CD4-positive, alpha-beta memory T cell (primary cell): Measurements from ENCODE around the gene ABCG4. TPM values are rescaled to one million over a fixed set of nuclear protein-coding genes. Genes with fewer than 3 reads are reported as not detected.

Experiments used
- CTCF ChIA-PET: fragments of 350-600 bp; sonication (Branson Sonifier 250); formaldehyde crosslinking; loops from one replicate; lab custom pipeline; 2021; ENCODE audit warnings: inconsistent platforms; ENCODE audit not compliant: partially characterized antibody; lab: Charles Lee
- POLR2A ChIA-PET: fragments of 350-600 bp; sonication (Branson Sonifier 250); formaldehyde crosslinking; loops from one replicate; lab custom pipeline; 2021; ENCODE audit not compliant: partially characterized antibody; lab: Charles Lee
- DNase-seq, 5 donors: peaks; one replicate each; pipeline versions ENCODE4 v3.0.0 to v3.0.0-alpha.2; 2020 to 2022; ENCODE audit warnings: mixed read lengths in 1 of 5
- H3K27ac ChIP-seq: one replicate; pipeline ENCODE4 v1.7.0; 2013; ENCODE audit warnings: low read depth, low read length
- H3K27me3 ChIP-seq: 2 replicates; pipeline ENCODE4 v1.7.0; 2013; ENCODE audit warnings: mild to moderate bottlenecking, low read length, moderate library complexity; ENCODE audit not compliant: insufficient read depth
- H3K36me3 ChIP-seq: 2 replicates; pipeline ENCODE4 v1.7.0; 2013; ENCODE audit warnings: mild to moderate bottlenecking, low read length, moderate library complexity; ENCODE audit not compliant: insufficient read depth
- H3K4me1 ChIP-seq: 2 replicates; pipeline ENCODE4 v1.7.0; 2013; ENCODE audit warnings: mild to moderate bottlenecking, low read length, moderate library complexity; ENCODE audit not compliant: insufficient read depth
- H3K4me3 ChIP-seq, 2 donors: one replicate each; pipeline ENCODE4 v1.7.0; 2013; ENCODE audit warnings: low read length in 2 of 2, mild to moderate bottlenecking in 1 of 2
- H3K9me3 ChIP-seq, 2 donors: one replicate each; pipeline ENCODE4 v1.7.0; 2013; ENCODE audit warnings: low read length in 2 of 2, control low read depth in 1 of 2; ENCODE audit not compliant: control insufficient read depth in 1 of 2
- H3K27ac Mint-ChIP-seq, 7 donors: one replicate each; pipeline ENCODE4 v1.8.0; 2020 to 2021; ENCODE audit warnings: mixed read lengths in 7 of 7, mild to moderate bottlenecking in 6 of 7, inconsistent platforms in 3 of 7, moderate library complexity in 3 of 7
- H3K27me3 Mint-ChIP-seq, 2 donors: one replicate each; pipeline ENCODE4 v1.8.0; 2020 to 2021; ENCODE audit warnings: mixed read lengths in 2 of 2
- H3K36me3 Mint-ChIP-seq, 2 donors: one replicate each; pipeline ENCODE4 v1.8.0; 2020 to 2021; ENCODE audit warnings: mixed read lengths in 2 of 2, inconsistent platforms in 1 of 2, mild to moderate bottlenecking in 1 of 2
- H3K4me1 Mint-ChIP-seq, 4 donors: one replicate each; pipeline ENCODE4 v1.8.0; 2020 to 2021; ENCODE audit warnings: mixed read lengths in 4 of 4, mild to moderate bottlenecking in 1 of 4
- H3K4me3 Mint-ChIP-seq, 8 donors: one replicate each; pipeline ENCODE4 v1.8.0; 2020 to 2021; ENCODE audit warnings: mixed read lengths in 8 of 8, mild to moderate bottlenecking in 7 of 8, moderate library complexity in 6 of 8, inconsistent platforms in 3 of 8
- H3K9me3 Mint-ChIP-seq, 8 donors: one replicate each; pipeline ENCODE4 v1.8.0; 2020 to 2021; ENCODE audit warnings: mixed read lengths in 8 of 8, mild to moderate bottlenecking in 5 of 8, inconsistent platforms in 3 of 8, moderate library complexity in 1 of 8
- intact Hi-C: fragments of 100-400 bp; cut with micrococcal nuclease; formaldehyde crosslinking; loops from one replicate; pipeline ENCODE4 v1.15.1; 2023
- polyA plus RNA-seq, 2 donors: library from polyadenylated mRNA; unstranded; fragments of 300-500 nt; fragmentation: Illumina TruSeq; gene quantifications; one replicate each; pipeline ENCODE4 v1.2.3, GENCODE V29; 2021
- total RNA-seq, 2 experiments: library from RNA; stranded (reverse); gene quantifications; one replicate each; pipeline ENCODE4 v1.2.3, GENCODE V29; 2021

The ABCG4 gene
- total and polyA plus RNA-seq, 4 experiments from 2014 or later = 0.09 TPM; not detected in 3

DNA sequence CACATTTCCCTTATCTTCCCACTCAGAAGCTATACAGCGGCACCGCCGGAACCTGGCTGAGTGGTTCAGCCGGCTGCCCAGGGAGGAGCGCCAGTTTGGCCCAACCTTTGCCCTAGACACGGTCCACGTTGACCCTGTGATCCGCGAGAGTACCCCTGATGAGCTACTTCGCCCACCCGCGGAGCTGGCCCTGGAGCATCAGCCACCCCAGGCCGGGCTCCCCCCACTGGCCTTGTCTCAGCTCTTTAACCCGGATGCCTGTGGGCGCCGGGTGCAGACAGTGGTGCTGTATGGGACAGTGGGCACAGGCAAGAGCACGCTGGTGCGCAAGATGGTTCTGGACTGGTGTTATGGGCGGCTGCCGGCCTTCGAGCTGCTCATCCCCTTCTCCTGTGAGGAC, 24.6 kb downstream of the ABCG4 start:
- Mint-ChIP-seq H3K9me3 (no peaks in the 10 kb centered on the region), H3K27ac (no peak overlapping the region), H3K36me3 (peaks cover 10 to 14% of the 10 kb centered on the region in 2 donors), H3K4me1 (peaks cover 5 to 19% (median 9%) of the 10 kb centered on the region in 4 donors), H3K27me3 (no peaks in the 10 kb centered on the region), H3K4me3 (no peak overlapping the region)
- POLR2A ChIA-PET = interaction anchor here (1.4 kb wide), 1 partner anchor 78 kb away, joined by 3 read pairs; a partner anchor contains a TSS
- Histone ChIP-seq H3K9me3 (no peaks in the 10 kb centered on the region), H3K27me3 (no peaks in the 10 kb centered on the region), H3K4me1 (peaks cover 15% of the 10 kb centered on the region), H3K36me3 (peaks cover 7% of the 10 kb centered on the region), H3K4me3 (no peak overlapping the region), H3K27ac (no peak overlapping the region)
- DNase-seq = no peak
- CTCF ChIA-PET = interaction anchor here (2.4 kb wide), 1 partner anchor 22 kb away, joined by 8 read pairs; no protein-coding TSS in a partner anchor
- intact Hi-C loops = no loop called here

DNA sequence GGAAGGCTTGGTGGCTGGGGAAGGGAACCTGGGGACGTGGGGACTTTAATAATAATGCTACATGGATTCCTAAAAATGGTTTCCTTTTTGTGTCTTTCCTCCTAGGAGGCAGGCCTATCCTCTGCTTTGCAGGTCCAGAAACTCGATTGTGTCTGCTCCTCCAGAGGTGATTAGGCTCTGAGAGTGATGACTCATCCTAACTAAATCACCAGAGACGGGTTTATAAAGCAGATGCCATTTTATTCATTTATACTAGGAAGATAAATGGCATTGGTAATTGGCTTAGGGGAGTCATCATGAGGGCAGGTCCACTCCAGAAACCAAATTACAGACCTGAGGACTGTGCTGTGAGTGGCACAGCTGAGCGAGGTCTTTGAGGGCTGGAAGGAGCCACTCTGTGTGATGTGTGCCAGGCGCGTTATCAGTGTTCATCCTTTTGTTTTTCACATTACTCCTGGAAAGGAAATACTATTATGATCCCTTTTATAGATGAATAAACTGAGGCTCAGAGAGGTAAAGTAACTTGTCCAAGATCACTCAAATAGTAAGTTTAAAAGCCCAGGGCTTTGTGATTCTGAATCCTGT, 26.7 kb downstream of the ABCG4 start:
- no peak overlapping the region for H3K4me3 Mint-ChIP-seq
- Histone ChIP-seq H3K27me3 (no peaks in the 10 kb centered on the region), H3K9me3 (no peaks in the 10 kb centered on the region), H3K4me1 (peaks cover 11% of the 10 kb centered on the region), H3K36me3 (peaks cover 7% of the 10 kb centered on the region), H3K27ac (no peak overlapping the region), H3K4me3 (no peak overlapping the region)
- peaks cover 3 to 15% (median 4%) of the 10 kb centered on the region in 4 donors for H3K4me1 Mint-ChIP-seq
- peaks cover 15 to 19% of the 10 kb centered on the region in 2 donors for H3K36me3 Mint-ChIP-seq
- H3K27me3 Mint-ChIP-seq = no peaks in the 10 kb centered on the region
- no peak overlapping the region for H3K27ac Mint-ChIP-seq
- peaks cover 0 to under 1% (median 0%) of the 10 kb centered on the region in 8 donors for H3K9me3 Mint-ChIP-seq
- ChIA-PET POLR2A (no interaction called here), CTCF (interaction anchor here (1.0 to 1.2 kb wide), 2 partner anchors 11 to 21 kb away, joined by 3 read pairs; no protein-coding TSS in a partner anchor)
- DNase-seq = no peak
- intact Hi-C loops = no loop called here

DNA sequence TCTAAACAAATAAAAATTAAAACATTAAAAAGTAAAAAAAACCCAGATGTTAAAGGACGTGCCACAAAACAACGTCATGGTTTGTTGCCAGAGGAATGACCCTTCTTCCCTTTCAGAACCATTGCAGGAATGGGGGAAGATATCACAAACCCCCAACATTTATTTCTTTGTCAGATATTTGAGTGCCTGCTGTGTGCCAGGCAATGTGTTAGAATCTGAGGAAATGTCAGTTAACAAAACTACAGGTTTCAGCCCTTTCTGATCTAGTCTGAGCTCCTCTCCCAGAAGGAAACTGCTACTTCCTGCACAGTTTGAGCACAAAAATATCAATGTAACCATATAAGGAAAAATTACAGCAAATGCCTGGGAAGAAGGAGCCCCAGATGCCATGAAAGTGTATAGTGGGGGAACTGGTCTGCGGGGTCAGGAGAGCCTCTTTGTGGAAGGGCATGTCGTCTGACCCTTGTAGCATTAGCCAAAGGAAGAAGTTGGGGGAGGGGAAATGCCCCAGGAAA, 29.4 kb downstream of the ABCG4 start:
- ChIA-PET POLR2A (interaction anchor here (1.4 kb wide), 1 partner anchor 9 kb away, joined by 6 read pairs; the partner anchor contains the start of gene NLRX1), CTCF (interaction anchor here (0.9 to 3.9 kb wide), 4 partner anchors 9 to 145 kb away, joined by 3 to 15 read pairs (median 4); partner anchors contain the start of genes CBL and NLRX1)
- no peak overlapping the region for H3K4me3 Mint-ChIP-seq
- no peaks in the 10 kb centered on the region for H3K27me3 Mint-ChIP-seq
- peaks cover 11 to 19% of the 10 kb centered on the region in 2 donors for H3K36me3 Mint-ChIP-seq
- H3K27me3 ChIP-seq = no peaks in the 10 kb centered on the region
- peaks cover 0 to 2% (median 0%) of the 10 kb centered on the region in 8 donors for H3K9me3 Mint-ChIP-seq
- H3K4me1 Mint-ChIP-seq = peaks cover 3 to 15% (median 4%) of the 10 kb centered on the region in 4 donors
- no peak for DNase-seq
- H3K9me3 ChIP-seq = no peaks in the 10 kb centered on the region
- no peak overlapping the region for H3K4me3 ChIP-seq
- no peak overlapping the region for H3K27ac ChIP-seq
- intact Hi-C loops = no loop called here
- peaks cover 11% of the 10 kb centered on the region for H3K4me1 ChIP-seq
- H3K27ac Mint-ChIP-seq = peak overlapping the region in 2 of 7 donors; percentile 24 to 35
- peaks cover 7% of the 10 kb centered on the region for H3K36me3 ChIP-seq

DNA sequence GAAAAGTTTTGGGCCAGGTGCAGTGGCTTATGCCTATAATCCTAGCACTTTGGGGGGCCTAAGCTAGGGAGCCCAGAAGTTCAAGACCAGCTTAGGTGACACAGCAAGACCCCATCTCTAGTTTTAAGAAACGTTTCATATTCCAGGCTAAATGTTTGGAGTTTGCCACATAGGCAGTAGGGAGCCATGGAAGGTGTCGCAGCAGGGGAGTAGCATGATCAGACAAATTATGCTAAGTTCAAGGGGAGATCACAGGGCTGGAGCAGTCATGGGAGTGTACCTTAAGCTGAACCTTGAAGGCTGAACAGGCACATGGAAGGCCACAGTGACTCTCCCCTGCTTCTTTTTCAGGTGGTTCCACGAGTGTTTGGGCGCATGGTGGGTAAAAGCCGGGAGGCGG, 30.5 kb downstream of the ABCG4 start:
- no peak overlapping the region for H3K4me3 ChIP-seq
- intact Hi-C loops = no loop called here
- ChIA-PET CTCF (interaction anchor here (1.1 to 3.9 kb wide), 5 partner anchors 10 to 143 kb away, joined by 3 to 15 read pairs (median 4); partner anchors contain the start of gene NLRX1), POLR2A (interaction anchor here (1.0 kb wide), 1 partner anchor 10 kb away, joined by 4 read pairs; no protein-coding TSS in a partner anchor)
- peaks cover 11% of the 10 kb centered on the region for H3K4me1 ChIP-seq
- Mint-ChIP-seq H3K4me3 (no peak overlapping the region), H3K9me3 (peaks cover 0 to 4% (median 0%) of the 10 kb centered on the region in 8 donors), H3K36me3 (peaks cover 9 to 18% of the 10 kb centered on the region in 2 donors), H3K27ac (no peak overlapping the region), H3K27me3 (no peaks in the 10 kb centered on the region), H3K4me1 (peaks cover 3 to 15% (median 4%) of the 10 kb centered on the region in 4 donors)
- no peaks in the 10 kb centered on the region for H3K9me3 ChIP-seq
- no peak overlapping the region for H3K27ac ChIP-seq
- H3K36me3 ChIP-seq = peaks cover 7% of the 10 kb centered on the region
- no peaks in the 10 kb centered on the region for H3K27me3 ChIP-seq
- DNase-seq = no peak

DNA sequence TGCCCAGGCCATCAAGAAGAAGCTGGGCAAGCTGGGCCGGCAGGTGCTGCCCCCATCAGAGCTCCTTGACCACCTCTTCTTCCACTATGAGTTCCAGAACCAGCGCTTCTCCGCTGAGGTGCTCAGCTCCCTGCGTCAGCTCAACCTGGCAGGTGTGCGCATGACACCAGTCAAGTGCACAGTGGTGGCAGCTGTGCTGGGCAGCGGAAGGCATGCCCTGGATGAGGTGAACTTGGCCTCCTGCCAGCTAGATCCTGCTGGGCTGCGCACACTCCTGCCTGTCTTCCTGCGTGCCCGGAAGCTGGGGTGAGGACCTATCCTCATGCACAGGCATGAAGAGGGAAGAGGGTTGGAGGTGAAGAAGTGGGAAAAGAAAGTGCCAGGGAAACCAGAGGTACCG, 31.1 kb downstream of the ABCG4 start:
- H3K9me3 ChIP-seq = no peaks in the 10 kb centered on the region
- intact Hi-C loops = no loop called here
- ChIA-PET CTCF (interaction anchor here (1.1 to 3.9 kb wide), 5 partner anchors 10 to 142 kb away, joined by 3 to 15 read pairs (median 4); partner anchors contain the start of gene NLRX1), POLR2A (interaction anchor here (1.0 kb wide), 1 partner anchor 10 kb away, joined by 4 read pairs; no protein-coding TSS in a partner anchor)
- no peaks in the 10 kb centered on the region for H3K27me3 Mint-ChIP-seq
- no peak overlapping the region for H3K4me3 ChIP-seq
- peaks cover 3 to 15% (median 4%) of the 10 kb centered on the region in 4 donors for H3K4me1 Mint-ChIP-seq
- H3K27me3 ChIP-seq = no peaks in the 10 kb centered on the region
- peaks cover 7% of the 10 kb centered on the region for H3K36me3 ChIP-seq
- H3K36me3 Mint-ChIP-seq = peaks cover 9 to 15% of the 10 kb centered on the region in 2 donors
- H3K9me3 Mint-ChIP-seq = peaks cover 0 to 4% (median 0%) of the 10 kb centered on the region in 8 donors
- H3K4me1 ChIP-seq = peaks cover 11% of the 10 kb centered on the region
- no peak overlapping the region for H3K4me3 Mint-ChIP-seq
- DNase-seq = no peak
- H3K27ac Mint-ChIP-seq = no peak overlapping the region
- H3K27ac ChIP-seq = no peak overlapping the region

DNA sequence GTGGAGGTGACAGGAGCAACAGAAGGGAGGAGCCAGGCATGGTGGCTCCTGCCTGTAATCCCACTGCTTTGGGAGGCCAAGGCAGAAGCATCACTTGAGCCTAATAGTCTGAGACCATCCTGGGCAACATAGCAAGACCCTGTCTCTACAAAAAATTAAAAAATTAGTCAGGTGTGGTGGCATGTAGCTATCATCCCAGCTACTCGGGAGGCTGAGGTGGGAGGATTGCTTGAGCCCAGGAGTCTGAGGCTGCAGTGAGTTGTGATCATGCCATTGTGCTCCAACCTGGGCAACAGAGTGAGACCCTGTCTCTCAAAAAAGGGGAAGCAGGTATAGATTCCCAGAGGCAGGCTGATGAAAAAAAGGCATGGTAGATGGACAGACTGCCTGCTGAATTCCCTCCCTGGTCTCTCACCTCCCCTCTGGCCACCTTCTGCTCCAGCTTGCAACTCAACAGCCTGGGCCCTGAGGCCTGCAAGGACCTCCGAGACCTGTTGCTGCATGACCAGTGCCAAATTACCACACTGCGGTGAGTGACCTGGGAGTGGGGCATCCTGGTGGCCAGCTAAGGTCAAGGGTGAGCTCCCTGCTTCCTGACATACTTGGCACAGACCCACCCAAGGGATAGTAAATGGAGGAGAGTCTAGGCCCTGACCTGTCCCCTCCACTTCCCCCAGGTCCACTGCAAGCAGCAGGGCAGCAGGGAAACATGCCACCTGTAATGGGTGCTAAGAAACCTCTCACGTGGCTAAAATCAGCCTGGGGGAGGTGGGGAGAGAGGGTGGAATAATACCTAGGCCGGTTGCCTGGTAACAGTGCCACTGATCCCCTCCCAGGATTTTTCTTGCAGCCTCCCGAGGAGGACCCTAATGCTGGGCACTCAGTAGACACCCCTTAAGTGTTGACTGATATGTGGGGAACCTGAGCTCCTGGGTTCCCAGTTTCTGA, 32.2 kb downstream of the ABCG4 start:
- peaks cover 3 to 10% (median 4%) of the 10 kb centered on the region in 4 donors for H3K4me1 Mint-ChIP-seq
- POLR2A ChIA-PET = no interaction called here
- H3K36me3 Mint-ChIP-seq = peaks cover 3 to 11% of the 10 kb centered on the region in 2 donors
- no peak overlapping the region for H3K27ac Mint-ChIP-seq
- Histone ChIP-seq H3K27me3 (no peaks in the 10 kb centered on the region), H3K27ac (no peak overlapping the region), H3K4me1 (peaks cover 11% of the 10 kb centered on the region), H3K9me3 (no peaks in the 10 kb centered on the region), H3K36me3 (no peaks in the 10 kb centered on the region), H3K4me3 (no peak overlapping the region)
- no peak for DNase-seq
- no peak overlapping the region for H3K4me3 Mint-ChIP-seq
- intact Hi-C loops = no loop called here
- peaks cover 0 to 4% (median 0%) of the 10 kb centered on the region in 8 donors for H3K9me3 Mint-ChIP-seq
- H3K27me3 Mint-ChIP-seq = no peaks in the 10 kb centered on the region
- CTCF ChIA-PET = interaction anchor here (0.9 to 3.9 kb wide), 5 partner anchors 9 to 143 kb away, joined by 3 to 15 read pairs (median 4); partner anchors contain the start of gene NLRX1
